Measurements from ENCODE around the gene MOG. TPM values are rescaled to one million over a fixed set of nuclear protein-coding genes. Genes with fewer than 3 reads are reported as not detected.
"Not testable (repeated sequence)": the region's sequence is repeated elsewhere in the genome, so short reads cannot be mapped to it uniquely, and the experiment has no call there.

The MOG gene
- total RNA-seq, 2 experiments from 2014 or later = not detected

- ChIA-PET CTCF (interaction anchor here (1.5 to 5.8 kb wide), 3 partner anchors 13 to 35 kb away, joined by 4 to 61 read pairs (median 23); no protein-coding TSS in a partner anchor), POLR2A (no interaction called here)
- no peak overlapping the region for H3K4me3 Mint-ChIP-seq
- intact Hi-C loops (cut with micrococcal nuclease) = no loop called here
- no peak overlapping the region for H3K27ac Mint-ChIP-seq
- H3K9me3 Mint-ChIP-seq = no peaks in the 10 kb centered on the region
- no peaks in the 10 kb centered on the region for H3K36me3 Mint-ChIP-seq
- H3K4me1 Mint-ChIP-seq (ENCODE audit: low read depth) = no peaks in the 10 kb centered on the region
- H3K27me3 Mint-ChIP-seq = peaks cover 14% of the 10 kb centered on the region
- no peak for DNase-seq
These were observed 9.9 kb downstream of the MOG start for GRCh38 chr6:29666826-29667130.

- no peaks in the 10 kb centered on the region for H3K9me3 Mint-ChIP-seq
- peaks cover 14% of the 10 kb centered on the region for H3K27me3 Mint-ChIP-seq
- H3K4me3 Mint-ChIP-seq = no peak overlapping the region
- intact Hi-C loops (cut with micrococcal nuclease) = no loop called here
- H3K4me1 Mint-ChIP-seq (ENCODE audit: low read depth) = no peaks in the 10 kb centered on the region
- ChIA-PET CTCF (interaction anchor here (1.5 to 5.8 kb wide), 3 partner anchors 13 to 35 kb away, joined by 4 to 61 read pairs (median 23); no protein-coding TSS in a partner anchor), POLR2A (no interaction called here)
- no peak overlapping the region for H3K27ac Mint-ChIP-seq
- DNase-seq = no peak
- no peaks in the 10 kb centered on the region for H3K36me3 Mint-ChIP-seq
These were observed 10.3 kb downstream of the MOG start for GRCh38 chr6:29667158-29667557.

GRCh38 chr6:29671026-29671425, 14.1 kb downstream of the MOG start:
- no peak for DNase-seq
- intact Hi-C loops (cut with micrococcal nuclease) = no loop called here
- H3K4me3 Mint-ChIP-seq = no peak overlapping the region
- no peak overlapping the region for H3K27ac Mint-ChIP-seq
- ChIA-PET CTCF (interaction anchor here (4.2 kb wide), 1 partner anchor 18 kb away, joined by 22 read pairs; no protein-coding TSS in a partner anchor), POLR2A (no interaction called here)
- H3K36me3 Mint-ChIP-seq = no peaks in the 10 kb centered on the region
- H3K27me3 Mint-ChIP-seq = peaks cover 5% of the 10 kb centered on the region
- no peaks in the 10 kb centered on the region for H3K4me1 Mint-ChIP-seq (ENCODE audit: low read depth)
- no peaks in the 10 kb centered on the region for H3K9me3 Mint-ChIP-seq

GRCh38 chr6:29672116-29672515, 15.2 kb downstream of the MOG start:
- H3K9me3 Mint-ChIP-seq; H3K27me3 Mint-ChIP-seq; H3K4me1 Mint-ChIP-seq (ENCODE audit: low read depth); H3K27ac Mint-ChIP-seq; DNase-seq; POLR2A ChIA-PET; H3K4me3 Mint-ChIP-seq; H3K36me3 Mint-ChIP-seq; intact Hi-C loops (cut with micrococcal nuclease): not testable (repeated sequence)
- CTCF ChIA-PET = interaction anchor here (0.6 to 4.2 kb wide), 3 partner anchors 19 to 713 kb away, joined by 3 to 22 read pairs (median 3); no protein-coding TSS in a partner anchor

- no peak for DNase-seq
- POLR2A ChIA-PET = no interaction called here
- Mint-ChIP-seq H3K27me3 (peaks cover 4% of the 10 kb centered on the region), H3K4me3 (no peak overlapping the region), H3K36me3 (no peaks in the 10 kb centered on the region), H3K4me1 (ENCODE audit: low read depth) (peaks cover 6% of the 10 kb centered on the region), H3K9me3 (no peaks in the 10 kb centered on the region), H3K27ac (no peak overlapping the region)
- intact Hi-C loops (cut with micrococcal nuclease) = no loop called here
- CTCF ChIA-PET = interaction anchor here (1.3 to 4.2 kb wide), 2 partner anchors 20 to 23 kb away, joined by 3 to 22 read pairs; no protein-coding TSS in a partner anchor
These were observed 16.3 kb downstream of the MOG start for GRCh38 chr6:29673161-29673560.

GRCh38 chr6:29674008-29674407, 17.1 kb downstream of the MOG start:
- no peak overlapping the region for H3K27ac Mint-ChIP-seq
- CTCF ChIA-PET = interaction anchor here (4.2 kb wide), 1 partner anchor 21 kb away, joined by 22 read pairs; no protein-coding TSS in a partner anchor
- POLR2A ChIA-PET = no interaction called here

GRCh38 chr6:29675561-29675960, 18.7 kb downstream of the MOG start:
- no peak for DNase-seq
- no peak overlapping the region for H3K4me3 Mint-ChIP-seq
- ChIA-PET POLR2A (no interaction called here), CTCF (interaction anchor here (0.6 to 1.6 kb wide), 2 partner anchors 10 to 22 kb away, joined by 3 to 12 read pairs; no protein-coding TSS in a partner anchor)
- H3K9me3 Mint-ChIP-seq = no peaks in the 10 kb centered on the region
- H3K27ac Mint-ChIP-seq = no peak overlapping the region
- H3K27me3 Mint-ChIP-seq = peaks cover 9% of the 10 kb centered on the region
- intact Hi-C loops (cut with micrococcal nuclease) = no loop called here
- no peaks in the 10 kb centered on the region for H3K36me3 Mint-ChIP-seq
- H3K4me1 Mint-ChIP-seq (ENCODE audit: low read depth) = peaks cover 6% of the 10 kb centered on the region

More at GRCh38 chr6:29674008-29674407, 17.1 kb downstream of the MOG start:
- Mint-ChIP-seq H3K36me3 (no peaks in the 10 kb centered on the region), H3K4me3 (no peak overlapping the region), H3K4me1 (ENCODE audit: low read depth) (peaks cover 6% of the 10 kb centered on the region), H3K27me3 (peaks cover 4% of the 10 kb centered on the region), H3K9me3 (no peaks in the 10 kb centered on the region)
- intact Hi-C loops (cut with micrococcal nuclease) = no loop called here
- no peak for DNase-seq

GRCh38 chr6:29676981-29677601, 20.2 kb downstream of the MOG start:
- H3K27me3 Mint-ChIP-seq = peaks cover 7% of the 10 kb centered on the region
- H3K9me3 Mint-ChIP-seq = no peaks in the 10 kb centered on the region
- DNase-seq = no peak
- no peak overlapping the region for H3K27ac Mint-ChIP-seq
- H3K4me3 Mint-ChIP-seq = no peak overlapping the region
- intact Hi-C loops (cut with micrococcal nuclease) = no loop called here
- ChIA-PET POLR2A (no interaction called here), CTCF (interaction anchor here (0.8 to 4.0 kb wide), 3 partner anchors 24 to 88 kb away, joined by 3 to 18 read pairs (median 4); no protein-coding TSS in a partner anchor)
- H3K4me1 Mint-ChIP-seq (ENCODE audit: low read depth) = peaks cover 6% of the 10 kb centered on the region
- H3K36me3 Mint-ChIP-seq = no peaks in the 10 kb centered on the region

- peaks cover 6% of the 10 kb centered on the region for H3K4me1 Mint-ChIP-seq (ENCODE audit: low read depth)
- ChIA-PET CTCF (interaction anchor here (0.7 to 4.0 kb wide), 2 partner anchors 23 to 25 kb away, joined by 3 to 18 read pairs; no protein-coding TSS in a partner anchor), POLR2A (no interaction called here)
- H3K9me3 Mint-ChIP-seq = no peaks in the 10 kb centered on the region
- H3K36me3 Mint-ChIP-seq = no peaks in the 10 kb centered on the region
- peaks cover 6% of the 10 kb centered on the region for H3K27me3 Mint-ChIP-seq
- no peak overlapping the region for H3K4me3 Mint-ChIP-seq
- no peak for DNase-seq
- H3K27ac Mint-ChIP-seq = no peak overlapping the region
- intact Hi-C loops (cut with micrococcal nuclease) = no loop called here
These were observed 21.2 kb downstream of the MOG start for GRCh38 chr6:29678114-29678513.

GRCh38 chr6:29679962-29680361, 23.1 kb downstream of the MOG start:
- CTCF ChIA-PET = interaction anchor here (4.0 kb wide), 1 partner anchor 27 kb away, joined by 18 read pairs; no protein-coding TSS in a partner anchor
- intact Hi-C loops (cut with micrococcal nuclease) = no loop called here
- no peak overlapping the region for H3K27ac Mint-ChIP-seq
- peaks cover 9% of the 10 kb centered on the region for H3K4me1 Mint-ChIP-seq (ENCODE audit: low read depth)
- no peak for DNase-seq
- peaks cover 1% of the 10 kb centered on the region for H3K9me3 Mint-ChIP-seq
- H3K4me3 Mint-ChIP-seq = no peak overlapping the region
- peaks cover 6% of the 10 kb centered on the region for H3K27me3 Mint-ChIP-seq
- POLR2A ChIA-PET = no interaction called here
- H3K36me3 Mint-ChIP-seq = no peaks in the 10 kb centered on the region

- peaks cover 6% of the 10 kb centered on the region for H3K27me3 Mint-ChIP-seq
- H3K4me3 Mint-ChIP-seq = no peak overlapping the region
- H3K9me3 Mint-ChIP-seq = peaks cover 2% of the 10 kb centered on the region
- H3K4me1 Mint-ChIP-seq (ENCODE audit: low read depth) = peaks cover 9% of the 10 kb centered on the region
- ChIA-PET CTCF (no interaction called here), POLR2A (no interaction called here)
- DNase-seq = no peak
- intact Hi-C loops (cut with micrococcal nuclease) = no loop called here
- no peaks in the 10 kb centered on the region for H3K36me3 Mint-ChIP-seq
- no peak overlapping the region for H3K27ac Mint-ChIP-seq
These were observed 23.5 kb downstream of the MOG start for GRCh38 chr6:29680416-29680815.

- ChIA-PET CTCF (no interaction called here), POLR2A (no interaction called here)
- DNase-seq = no peak
- H3K4me3 Mint-ChIP-seq = no peak within 1 kb of the TSS
- H3K36me3 Mint-ChIP-seq = no peaks in the 10 kb centered on the region
- H3K9me3 Mint-ChIP-seq = peaks cover 2% of the 10 kb centered on the region
- peaks cover 9% of the 10 kb centered on the region for H3K4me1 Mint-ChIP-seq (ENCODE audit: low read depth)
- H3K27me3 Mint-ChIP-seq = peaks cover 6% of the 10 kb centered on the region
- intact Hi-C loops (cut with micrococcal nuclease) = no loop called here
- H3K27ac Mint-ChIP-seq = no peak within 1 kb of the TSS
These were observed 24.0 kb downstream of the MOG start, which contains the start of gene ZFP57 for GRCh38 chr6:29680904-29681303. Gene ZFP57 (minus strand): TSS chr6:29681152. CDS start chr6:29677003, 4,149 bp downstream.

GRCh38 chr6:29681811-29682210, 24.9 kb downstream of the MOG start:
- H3K4me1 Mint-ChIP-seq (ENCODE audit: low read depth) = peaks cover 7% of the 10 kb centered on the region
- no peaks in the 10 kb centered on the region for H3K36me3 Mint-ChIP-seq
- ChIA-PET CTCF (interaction anchor here (1.0 kb wide), 1 partner anchor 32 kb away, joined by 4 read pairs; no protein-coding TSS in a partner anchor), POLR2A (no interaction called here)
- no peak overlapping the region for H3K4me3 Mint-ChIP-seq
- H3K9me3 Mint-ChIP-seq = peaks cover 2% of the 10 kb centered on the region
- no peak overlapping the region for H3K27ac Mint-ChIP-seq
- peaks cover 7% of the 10 kb centered on the region for H3K27me3 Mint-ChIP-seq
- no peak for DNase-seq
- intact Hi-C loops (cut with micrococcal nuclease) = no loop called here

All from activated CD4-positive, alpha-beta memory T cell treated with anti-CD3 and anti-CD28 coated beads for 36 hours (primary cell).